GM12878 (cell line): ENCODE measurements around the gene MED4.

Experiments
- CEBPB ChIP-seq, 2 experiments: fragments of 150-350 bp in 1 of 2; IDR thresholded peaks; 2 replicates each; pipeline ENCODE4 v1.6.1; 2012 to 2014; ENCODE audit warnings: low read depth in 2 of 2, low read length in 2 of 2, borderline replicate concordance in 1 of 2, inconsistent platforms in 1 of 2
- ETV6 ChIP-seq, 2 experiments: fragments of 450-650 bp in 1 of 2; IDR thresholded peaks in 1 of 2; conservative IDR thresholded peaks in 1 of 2; 2 replicates each; pipeline ENCODE4 v1.6.1; 2014; ENCODE audit warnings: antibody characterized with exemption in 1 of 2, borderline replicate concordance in 1 of 2, low read depth in 1 of 2, mild to moderate bottlenecking in 1 of 2, moderate library complexity in 1 of 2
- EZH2 ChIP-seq: IDR thresholded peaks from 2 replicates; pipeline ENCODE4 v1.6.1; 2012; ENCODE audit warnings: low read depth, mild to moderate bottlenecking, control low read depth, inconsistent platforms, low read length, borderline replicate concordance; ENCODE audit not compliant: control insufficient read depth
- HDAC6 ChIP-seq: fragments of 200-600 bp; sonication (generic); IDR thresholded peaks from one replicate; pipeline ENCODE4 v1.8.0; 2017; ENCODE audit warnings: antibody characterized with exemption; ENCODE audit not compliant: unreplicated experiment
- MEF2A ChIP-seq: IDR thresholded peaks from 2 replicates; pipeline ENCODE4 v1.6.1; 2011; ENCODE audit warnings: low read depth, mild to moderate bottlenecking, low read length, moderate library complexity; ENCODE audit not compliant: insufficient read depth
- MXI1 ChIP-seq: fragments of 150-350 bp; IDR thresholded peaks from 2 replicates; pipeline ENCODE4 v1.6.1; 2011; ENCODE audit warnings: low read depth, mild to moderate bottlenecking, inconsistent platforms, low read length, improper control_type of control experiment
- RAD21 ChIP-seq: IDR thresholded peaks from 2 replicates; pipeline ENCODE4 v1.6.1; 2011; ENCODE audit warnings: mild to moderate bottlenecking, low read depth, low read length, moderate library complexity; ENCODE audit not compliant: insufficient read depth
- TAF1 ChIP-seq: IDR thresholded peaks from 2 replicates; pipeline ENCODE4 v1.6.1; 2011; ENCODE audit warnings: mild to moderate bottlenecking, low read depth, low read length, borderline replicate concordance
- ZNF274 ChIP-seq: IDR thresholded peaks from one replicate; pipeline ENCODE4 v1.8.0; 2011; ENCODE audit not compliant: insufficient read length, insufficient read depth
- ZNF384 ChIP-seq: IDR thresholded peaks from 2 replicates; pipeline ENCODE4 v1.6.1; 2012; ENCODE audit warnings: low read depth, mild to moderate bottlenecking, low read length, improper control_type of control experiment, borderline replicate concordance
- TF ChIP-seq, protein P1 (sequence below): IDR thresholded peaks from 2 replicates; pipeline ENCODE4 v1.6.1; 2012; ENCODE audit warnings: low read depth, low read length, improper control_type of control experiment
- TF ChIP-seq, protein P2 (sequence below), 3 experiments: IDR thresholded peaks in 2 of 3; conservative IDR thresholded peaks in 1 of 3; 2 replicates each; pipeline ENCODE4 v1.5.1; 2011; ENCODE audit warnings: low read depth in 3 of 3, low read length in 3 of 3, mild to moderate bottlenecking in 3 of 3, control low read depth in 2 of 3, moderate library complexity in 2 of 3, inconsistent platforms in 1 of 3, mixed read lengths in 1 of 3; ENCODE audit not compliant: control insufficient read depth in 2 of 3, insufficient read depth in 1 of 3; ENCODE audit errors: extremely low read depth in 1 of 3

GRCh38 chr13:48142436-48142835, 47.5 kb upstream of the MED4 start:
- TF ChIP-seq RAD21 (no peak), ETV6 (conservative IDR thresholded peaks at IDR 0.05 in 1 of 2, IDR thresholded peaks at IDR 0.05 in 1 of 2; ENCODE audit: borderline replicate concordance in 1 of 2, low read depth in 1 of 2) (no peak), ZNF274 (no peak), MEF2A (no peak), MXI1 (no peak), TAF1 (no peak), ZNF384 (no peak), EZH2 (no peak), CEBPB (IDR thresholded peaks at IDR 0.05; ENCODE audit: borderline replicate concordance in 1 of 2, low read depth in 2 of 2, low read length in 2 of 2) (no peak), HDAC6 (no peak)
- TF ChIP-seq, protein P1, sequence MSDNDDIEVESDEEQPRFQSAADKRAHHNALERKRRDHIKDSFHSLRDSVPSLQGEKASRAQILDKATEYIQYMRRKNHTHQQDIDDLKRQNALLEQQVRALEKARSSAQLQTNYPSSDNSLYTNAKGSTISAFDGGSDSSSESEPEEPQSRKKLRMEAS, result no peak
- TF ChIP-seq, protein P2, sequence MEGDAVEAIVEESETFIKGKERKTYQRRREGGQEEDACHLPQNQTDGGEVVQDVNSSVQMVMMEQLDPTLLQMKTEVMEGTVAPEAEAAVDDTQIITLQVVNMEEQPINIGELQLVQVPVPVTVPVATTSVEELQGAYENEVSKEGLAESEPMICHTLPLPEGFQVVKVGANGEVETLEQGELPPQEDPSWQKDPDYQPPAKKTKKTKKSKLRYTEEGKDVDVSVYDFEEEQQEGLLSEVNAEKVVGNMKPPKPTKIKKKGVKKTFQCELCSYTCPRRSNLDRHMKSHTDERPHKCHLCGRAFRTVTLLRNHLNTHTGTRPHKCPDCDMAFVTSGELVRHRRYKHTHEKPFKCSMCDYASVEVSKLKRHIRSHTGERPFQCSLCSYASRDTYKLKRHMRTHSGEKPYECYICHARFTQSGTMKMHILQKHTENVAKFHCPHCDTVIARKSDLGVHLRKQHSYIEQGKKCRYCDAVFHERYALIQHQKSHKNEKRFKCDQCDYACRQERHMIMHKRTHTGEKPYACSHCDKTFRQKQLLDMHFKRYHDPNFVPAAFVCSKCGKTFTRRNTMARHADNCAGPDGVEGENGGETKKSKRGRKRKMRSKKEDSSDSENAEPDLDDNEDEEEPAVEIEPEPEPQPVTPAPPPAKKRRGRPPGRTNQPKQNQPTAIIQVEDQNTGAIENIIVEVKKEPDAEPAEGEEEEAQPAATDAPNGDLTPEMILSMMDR (IDR thresholded peaks at IDR 0.05 in 2 of 3, conservative IDR thresholded peaks at IDR 0.05 in 1 of 3; ENCODE audit: control insufficient read depth in 2 of 3, extremely low read depth in 1 of 3, insufficient read depth in 1 of 3, low read depth in 3 of 3, low read length in 3 of 3), result no peak
